PFSK-1 (cell line): ENCODE data around the gene PLIN4.

Experiments
- POLR2AphosphoS5 ChIP-seq: IDR thresholded peaks from 2 replicates; pipeline ENCODE4 v1.6.1; 2012; ENCODE audit warnings: low read depth, mild to moderate bottlenecking, control low read depth, low read length, moderate library complexity
- SIN3A ChIP-seq: IDR thresholded peaks from 2 replicates; pipeline ENCODE4 v1.6.1; 2012; ENCODE audit warnings: mild to moderate bottlenecking, low read length, moderate library complexity, borderline replicate concordance; ENCODE audit not compliant: insufficient read depth
- TAF1 ChIP-seq: IDR thresholded peaks from 2 replicates; pipeline ENCODE4 v1.6.1; 2012; ENCODE audit warnings: low read length, control low read depth, borderline replicate concordance; ENCODE audit not compliant: insufficient read depth
- TF ChIP-seq, protein P1 (sequence below), 2 experiments: IDR thresholded peaks; 2 replicates each; pipeline versions ENCODE4 v1.6.1 to v1.8.0; 2011 to 2012; ENCODE audit warnings: low read depth in 2 of 2, low read length in 2 of 2, control low read depth in 1 of 2, inconsistent platforms in 1 of 2, mild to moderate bottlenecking in 1 of 2, moderate library complexity in 1 of 2; ENCODE audit not compliant: insufficient read depth in 1 of 2

DNA sequence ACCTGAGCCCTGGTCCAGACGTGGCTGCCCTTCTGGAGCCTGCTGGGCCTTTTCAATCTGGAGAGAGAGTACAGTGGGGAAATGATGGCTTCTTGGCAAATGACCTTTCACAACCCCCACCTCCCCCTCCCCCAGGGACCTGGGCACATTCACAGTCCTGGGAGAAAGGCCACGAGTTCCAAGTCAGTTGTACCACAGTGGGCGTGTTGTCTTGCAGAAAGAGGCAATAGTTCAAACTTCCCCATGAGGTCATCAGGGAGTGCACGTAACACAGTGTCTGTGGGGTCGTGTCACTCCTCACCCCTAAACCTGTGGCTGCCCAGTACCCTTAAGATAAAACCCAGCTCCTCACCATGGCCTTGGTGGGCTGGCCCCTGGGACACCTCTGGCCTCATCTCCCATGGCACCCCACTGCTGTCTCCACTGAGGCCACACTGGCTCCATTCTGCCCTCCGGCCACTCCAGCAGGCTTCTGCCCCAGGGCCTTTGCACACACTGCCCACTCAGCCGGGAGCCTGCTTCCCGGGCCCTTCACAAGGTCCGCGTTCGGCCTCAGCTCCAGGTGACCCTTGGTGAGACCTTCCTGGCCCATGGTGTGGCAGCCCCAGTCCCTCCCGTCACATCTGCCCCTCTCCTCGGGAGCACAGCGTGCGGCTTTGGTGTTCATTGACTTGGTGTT, 13.3 kb downstream of the PLIN4 start:
- TF ChIP-seq, protein P1, sequence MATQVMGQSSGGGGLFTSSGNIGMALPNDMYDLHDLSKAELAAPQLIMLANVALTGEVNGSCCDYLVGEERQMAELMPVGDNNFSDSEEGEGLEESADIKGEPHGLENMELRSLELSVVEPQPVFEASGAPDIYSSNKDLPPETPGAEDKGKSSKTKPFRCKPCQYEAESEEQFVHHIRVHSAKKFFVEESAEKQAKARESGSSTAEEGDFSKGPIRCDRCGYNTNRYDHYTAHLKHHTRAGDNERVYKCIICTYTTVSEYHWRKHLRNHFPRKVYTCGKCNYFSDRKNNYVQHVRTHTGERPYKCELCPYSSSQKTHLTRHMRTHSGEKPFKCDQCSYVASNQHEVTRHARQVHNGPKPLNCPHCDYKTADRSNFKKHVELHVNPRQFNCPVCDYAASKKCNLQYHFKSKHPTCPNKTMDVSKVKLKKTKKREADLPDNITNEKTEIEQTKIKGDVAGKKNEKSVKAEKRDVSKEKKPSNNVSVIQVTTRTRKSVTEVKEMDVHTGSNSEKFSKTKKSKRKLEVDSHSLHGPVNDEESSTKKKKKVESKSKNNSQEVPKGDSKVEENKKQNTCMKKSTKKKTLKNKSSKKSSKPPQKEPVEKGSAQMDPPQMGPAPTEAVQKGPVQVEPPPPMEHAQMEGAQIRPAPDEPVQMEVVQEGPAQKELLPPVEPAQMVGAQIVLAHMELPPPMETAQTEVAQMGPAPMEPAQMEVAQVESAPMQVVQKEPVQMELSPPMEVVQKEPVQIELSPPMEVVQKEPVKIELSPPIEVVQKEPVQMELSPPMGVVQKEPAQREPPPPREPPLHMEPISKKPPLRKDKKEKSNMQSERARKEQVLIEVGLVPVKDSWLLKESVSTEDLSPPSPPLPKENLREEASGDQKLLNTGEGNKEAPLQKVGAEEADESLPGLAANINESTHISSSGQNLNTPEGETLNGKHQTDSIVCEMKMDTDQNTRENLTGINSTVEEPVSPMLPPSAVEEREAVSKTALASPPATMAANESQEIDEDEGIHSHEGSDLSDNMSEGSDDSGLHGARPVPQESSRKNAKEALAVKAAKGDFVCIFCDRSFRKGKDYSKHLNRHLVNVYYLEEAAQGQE (IDR thresholded peaks at IDR 0.05; ENCODE audit: insufficient read depth in 1 of 2, low read depth in 2 of 2, low read length in 2 of 2), result no peak
- TF ChIP-seq SIN3A (no peak), POLR2AphosphoS5 (no peak), TAF1 (no peak)
